ENCODE data around the gene EHMT1. TPM values are rescaled to one million over a fixed set of nuclear protein-coding genes. Genes with fewer than 3 reads are reported as not detected.

EHMT1 gene
- total RNA-seq, 4 donors from 2014 or later = 71.6 to 78.2 (median 74.2) TPM

DNA sequence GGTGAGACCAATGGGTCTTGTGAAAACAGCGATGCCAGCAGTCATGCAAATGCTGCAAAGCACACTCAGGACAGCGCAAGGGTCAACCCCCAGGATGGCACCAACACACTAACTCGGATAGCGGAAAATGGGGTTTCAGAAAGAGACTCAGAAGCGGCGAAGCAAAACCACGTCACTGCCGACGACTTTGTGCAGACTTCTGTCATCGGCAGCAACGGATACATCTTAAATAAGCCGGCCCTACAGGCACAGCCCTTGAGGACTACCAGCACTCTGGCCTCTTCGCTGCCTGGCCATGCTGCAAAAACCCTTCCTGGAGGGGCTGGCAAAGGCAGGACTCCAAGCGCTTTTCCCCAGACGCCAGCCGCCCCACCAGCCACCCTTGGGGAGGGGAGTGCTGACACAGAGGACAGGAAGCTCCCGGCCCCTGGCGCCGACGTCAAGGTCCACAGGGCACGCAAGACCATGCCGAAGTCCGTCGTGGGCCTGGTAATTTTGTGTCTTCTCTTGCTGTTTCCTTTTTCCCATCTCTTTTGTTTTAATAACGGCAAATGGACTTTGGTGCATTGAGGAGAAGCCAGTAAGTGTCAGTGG is 98.0 kb downstream of the EHMT1 start:
- intact Hi-C loops (cut with DNase I) = no loop called here
- peaks cover 0 to 4% (median under 1%) of the 10 kb centered on the region in 4 donors for H3K4me1 ChIP-seq
- TF ChIP-seq, protein P1, sequence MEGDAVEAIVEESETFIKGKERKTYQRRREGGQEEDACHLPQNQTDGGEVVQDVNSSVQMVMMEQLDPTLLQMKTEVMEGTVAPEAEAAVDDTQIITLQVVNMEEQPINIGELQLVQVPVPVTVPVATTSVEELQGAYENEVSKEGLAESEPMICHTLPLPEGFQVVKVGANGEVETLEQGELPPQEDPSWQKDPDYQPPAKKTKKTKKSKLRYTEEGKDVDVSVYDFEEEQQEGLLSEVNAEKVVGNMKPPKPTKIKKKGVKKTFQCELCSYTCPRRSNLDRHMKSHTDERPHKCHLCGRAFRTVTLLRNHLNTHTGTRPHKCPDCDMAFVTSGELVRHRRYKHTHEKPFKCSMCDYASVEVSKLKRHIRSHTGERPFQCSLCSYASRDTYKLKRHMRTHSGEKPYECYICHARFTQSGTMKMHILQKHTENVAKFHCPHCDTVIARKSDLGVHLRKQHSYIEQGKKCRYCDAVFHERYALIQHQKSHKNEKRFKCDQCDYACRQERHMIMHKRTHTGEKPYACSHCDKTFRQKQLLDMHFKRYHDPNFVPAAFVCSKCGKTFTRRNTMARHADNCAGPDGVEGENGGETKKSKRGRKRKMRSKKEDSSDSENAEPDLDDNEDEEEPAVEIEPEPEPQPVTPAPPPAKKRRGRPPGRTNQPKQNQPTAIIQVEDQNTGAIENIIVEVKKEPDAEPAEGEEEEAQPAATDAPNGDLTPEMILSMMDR (IDR thresholded peaks at IDR 0.05) = no peak
- TF ChIP-seq EP300 (IDR thresholded peaks at IDR 0.05) (no peak), POLR2A (IDR thresholded peaks at IDR 0.05; ENCODE audit: low read depth) (no peak), POLR2AphosphoS5 (IDR thresholded peaks at IDR 0.05) (no peak)
- DNase-seq (ENCODE audit: extremely low spot score) = no peak
- H3K4me3 ChIP-seq = no peak overlapping the region
- no peaks in the 10 kb centered on the region for H3K9me3 ChIP-seq
- peaks cover 19 to 51% (median 45%) of the 10 kb centered on the region in 4 donors for H3K36me3 ChIP-seq
- H3K27me3 ChIP-seq = no peaks in the 10 kb centered on the region
- 95% methylated on average over 15 of the region's 25 CpGs for WGBS
- no peak overlapping the region for H3K27ac ChIP-seq (replicated peaks in 1 of 4)

DNA sequence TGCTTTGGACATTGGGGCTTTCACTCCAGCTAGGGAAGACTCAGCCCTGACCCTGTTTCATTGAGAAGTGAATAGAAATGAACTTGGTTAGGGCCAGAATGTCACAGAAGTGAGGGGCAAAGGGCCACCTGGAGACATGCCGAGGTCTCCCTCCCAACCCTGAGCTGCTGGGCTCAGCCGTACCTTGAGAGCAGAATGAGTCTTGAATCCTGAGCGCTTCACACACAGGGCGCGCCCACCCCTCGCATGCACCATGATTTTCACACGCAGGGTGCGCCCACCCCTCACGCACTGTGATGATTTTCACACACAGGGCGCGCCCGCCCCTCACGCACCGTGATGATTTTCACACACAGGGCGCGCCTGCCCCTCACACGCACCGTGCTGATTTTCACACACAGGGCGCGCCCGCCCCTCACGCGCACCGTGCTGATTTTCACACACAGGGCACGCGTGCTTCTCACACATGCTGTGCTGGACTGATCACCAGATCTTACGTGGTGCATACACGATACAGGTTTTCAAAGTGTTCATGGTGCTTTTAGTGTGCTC is 99.0 kb downstream of the EHMT1 start:
- Histone ChIP-seq H3K36me3 (peaks cover 19 to 44% (median 39%) of the 10 kb centered on the region in 4 donors), H3K27ac (replicated peaks in 1 of 4) (no peak overlapping the region), H3K4me3 (no peak overlapping the region), H3K27me3 (no peaks in the 10 kb centered on the region), H3K4me1 (peaks cover 0 to 6% (median 0%) of the 10 kb centered on the region in 4 donors), H3K9me3 (no peaks in the 10 kb centered on the region)
- intact Hi-C loops (cut with DNase I) = no loop called here
- TF ChIP-seq POLR2A (IDR thresholded peaks at IDR 0.05; ENCODE audit: low read depth) (no peak), POLR2AphosphoS5 (IDR thresholded peaks at IDR 0.05) (no peak), EP300 (IDR thresholded peaks at IDR 0.05) (no peak)
- TF ChIP-seq, protein P1 (IDR thresholded peaks at IDR 0.05) = no peak
- 98% methylated on average over 28 of the region's 28 CpGs for WGBS
- DNase-seq (ENCODE audit: extremely low spot score) = no peak

DNA sequence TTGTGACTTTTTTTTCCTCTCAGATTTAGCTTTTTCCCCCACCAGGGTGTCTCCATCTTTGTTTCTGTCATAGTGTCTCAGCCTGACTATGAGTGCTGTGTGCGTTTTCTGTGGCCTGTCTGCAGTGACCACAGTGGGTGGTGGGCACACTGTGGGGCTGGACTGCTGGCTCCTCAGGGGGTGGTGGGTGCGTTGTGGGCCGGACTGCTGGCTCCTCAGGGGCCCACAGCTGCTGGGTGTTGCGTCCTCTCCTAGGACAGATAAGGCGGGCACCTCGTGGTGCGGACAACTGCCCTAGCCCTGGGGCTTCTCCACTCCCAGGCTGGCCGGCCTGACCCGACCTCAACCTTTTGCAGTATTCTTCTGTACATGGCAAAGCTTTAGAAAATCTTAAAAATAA is 100.4 kb downstream of the EHMT1 start:
- WGBS = 89% methylated on average over 9 of the region's 9 CpGs
- Histone ChIP-seq H3K27ac (replicated peaks in 1 of 4) (no peak overlapping the region), H3K36me3 (peaks cover 19 to 44% (median 39%) of the 10 kb centered on the region in 4 donors), H3K4me3 (no peak overlapping the region), H3K27me3 (no peaks in the 10 kb centered on the region), H3K9me3 (no peaks in the 10 kb centered on the region), H3K4me1 (peaks cover 4 to 16% (median 7%) of the 10 kb centered on the region in 4 donors)
- DNase-seq (ENCODE audit: extremely low spot score) = no peak
- intact Hi-C loops (cut with DNase I) = no loop called here
- TF ChIP-seq POLR2AphosphoS5 (IDR thresholded peaks at IDR 0.05) (no peak), POLR2A (IDR thresholded peaks at IDR 0.05; ENCODE audit: low read depth) (no peak), EP300 (IDR thresholded peaks at IDR 0.05) (no peak)
- TF ChIP-seq, protein P1 (IDR thresholded peaks at IDR 0.05) = no peak

DNA sequence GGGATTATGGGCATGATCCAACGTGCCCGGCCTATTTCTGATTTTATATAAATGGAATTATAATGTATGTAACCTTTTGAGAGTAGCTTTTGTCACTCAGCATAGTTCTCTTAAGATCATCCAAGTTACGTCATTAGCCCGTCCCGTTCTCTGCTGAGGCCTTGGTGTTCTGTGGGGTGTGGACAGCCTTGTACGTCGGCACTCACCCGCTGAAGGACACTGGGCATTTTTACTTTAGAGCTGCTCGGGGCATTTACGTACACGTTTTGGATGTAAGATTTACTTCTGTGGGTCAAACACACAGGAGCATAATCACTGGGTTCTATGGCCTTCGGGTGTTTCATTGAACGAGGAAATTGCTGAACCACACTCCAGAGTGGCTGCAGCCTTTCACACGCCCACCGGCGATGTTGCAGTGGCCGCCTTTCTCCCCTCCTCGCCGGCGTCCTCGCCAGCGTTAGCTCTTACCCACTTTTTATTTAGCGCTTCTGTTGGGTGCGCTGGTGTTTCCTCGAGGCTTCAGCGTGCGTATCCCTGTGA is 101.8 kb downstream of the EHMT1 start:
- WGBS = 89% methylated on average over 27 of the region's 27 CpGs
- Histone ChIP-seq H3K27ac (replicated peaks in 1 of 4) (no peak overlapping the region), H3K36me3 (peaks cover 19 to 52% (median 39%) of the 10 kb centered on the region in 4 donors), H3K9me3 (no peaks in the 10 kb centered on the region), H3K4me3 (no peak overlapping the region), H3K4me1 (peaks cover 7 to 24% (median 12%) of the 10 kb centered on the region in 4 donors), H3K27me3 (no peaks in the 10 kb centered on the region)
- intact Hi-C loops (cut with DNase I) = no loop called here
- DNase-seq (ENCODE audit: extremely low spot score) = no peak
- TF ChIP-seq, protein P1 (IDR thresholded peaks at IDR 0.05) = no peak
- TF ChIP-seq POLR2A (IDR thresholded peaks at IDR 0.05; ENCODE audit: low read depth) (no peak), POLR2AphosphoS5 (IDR thresholded peaks at IDR 0.05) (no peak), EP300 (IDR thresholded peaks at IDR 0.05) (no peak)

Data from esophagus muscularis mucosa (tissue), 4 donors.